ENCODE results near the gene RNF20.

GRCh38 chr9:101504188-101504587, 29.5 kb upstream of the RNF20 start:
- no peak for TF ChIP-seq CTCF (IDR thresholded peaks at IDR 0.05 in 8 of 11, conservative IDR thresholded peaks at IDR 0.05 in 3 of 11)
- no peak for TF ChIP-seq POLR2A (IDR thresholded peaks at IDR 0.05)
